Heart left ventricle (tissue), 16 donors: ENCODE results near the gene RIPK3. TPM values are rescaled to one million over a fixed set of nuclear protein-coding genes. Genes with fewer than 3 reads are reported as not detected.
A peak's percentile ranks its signal among the peaks of the same experiment; 100 is the strongest.

ENCODE experiments used
- ATAC-seq, 4 donors: fragments of 200-7000 bp; cut with Tn5 transposase; one replicate each; pipeline ENCODE4 v1.9.1; 2020 to 2022; ENCODE audit warnings: moderate library complexity in 4 of 4, mild to moderate bottlenecking in 3 of 4, moderate number of reproducible peaks in 1 of 4
- DNase-seq, 5 donors: peaks; one replicate each; pipeline ENCODE4 v3.0.0-alpha.2; 2020
- H3K27ac ChIP-seq, 12 donors: fragments of 200-600 bp; sonication (generic) in 4 of 12; one replicate each; pipeline versions ENCODE4 v1.5.0 to v1.8.0; 2016 to 2022; ENCODE audit warnings: mild to moderate bottlenecking in 2 of 12
- H3K27me3 ChIP-seq, 9 donors: fragments of 200-600 bp; sonication (generic) in 2 of 9; one replicate each; pipeline versions ENCODE4 v1.5.1 to v1.8.0; 2016 to 2022; ENCODE audit warnings: mild to moderate bottlenecking in 3 of 9
- H3K36me3 ChIP-seq, 9 donors: fragments of 200-600 bp; sonication (generic) in 2 of 9; one replicate each; pipeline versions ENCODE4 v1.5.0 to v1.8.0; 2018 to 2022; ENCODE audit warnings: mild to moderate bottlenecking in 2 of 9
- H3K4me1 ChIP-seq, 12 donors: fragments of 200-600 bp; sonication (generic) in 4 of 12; one replicate each; pipeline versions ENCODE4 v1.5.0 to v1.8.0; 2016 to 2022; ENCODE audit warnings: mild to moderate bottlenecking in 3 of 12
- H3K4me3 ChIP-seq, 12 donors: fragments of 200-600 bp; sonication (generic) in 4 of 12; one replicate each; pipeline versions ENCODE4 v1.5.0 to v1.8.0; 2017 to 2022; ENCODE audit warnings: mild to moderate bottlenecking in 9 of 12, moderate library complexity in 4 of 12
- H3K9me3 ChIP-seq, 12 donors: fragments of 200-600 bp; sonication (generic) in 4 of 12; one replicate each; pipeline versions ENCODE4 v1.5.0 to v1.8.0; 2016 to 2022; ENCODE audit warnings: mild to moderate bottlenecking in 1 of 12
- CTCF ChIP-seq, 12 donors: fragments of 200-600 bp; sonication (generic) in 4 of 12; IDR thresholded peaks; one replicate each; pipeline versions ENCODE4 v1.5.0 to v1.8.0; 2018 to 2022; ENCODE audit warnings: antibody characterized with exemption in 12 of 12, mild to moderate bottlenecking in 5 of 12
- POLR2A ChIP-seq, 2 donors: fragments of 450-650 bp; IDR thresholded peaks; one replicate each; pipeline ENCODE4 v1.6.1; 2017; ENCODE audit warnings: antibody characterized with exemption in 2 of 2, mild to moderate bottlenecking in 2 of 2, moderate library complexity in 2 of 2
- WGBS, 4 donors: extraction: QIAGEN DNeasy Blood & Tissue Kit in 2 of 4; methylation state at CpG; one replicate each; pipeline versions ENCODE4 v1.1.5 to v1.1.7; 2013 to 2018; 5-methylcytosine and 5-hydroxymethylcytosine counted together
- intact Hi-C, 10 donors: fragments of 100-400 bp; cut with DNase I; formaldehyde crosslinking; loops; one replicate each; pipeline versions ENCODE4 v1.11.1 to v1.14.2; 2022
- polyA plus RNA-seq, 2 donors: library from polyadenylated mRNA; stranded (reverse); fragments of 200-250 nt; gene quantifications; one replicate each; pipeline ENCODE4 v1.2.3, GENCODE V29; 2013
- total RNA-seq, 9 donors: library from RNA; depleted of rRNA in 2 of 9; stranded (reverse); fragments of >200 nt in 2 of 9; fragmentation: NEBNext Ultra II Directional in 3 of 9; extraction: Animal tissue kit (Norgen Biotek cat#: 25700) in 3 of 9; gene quantifications; one replicate each; pipeline versions ENCODE4 v1.1.0 to v1.2.4, GENCODE V29; 2016 to 2023
- donor health status: ischemic (EF 13 %, LVEDD 7.1; RV severe dilation, severe dysfunction).
- donor health status: healthy with polysubstance abuse.
- donor health status: DM: no; HTN: yes; CAD: no.
- donor health status: DM: no; HTN: no; CAD: no.
- donor health status: ischemic (EF 25% LVEDD 6.9; RV normal size, moderate dysfunction).
- donor health status: ischemic (EF 25% LVEDD 5.7; RV mildly dilated, moderate dysfunction).
- donor health status: healthy.
- donor health status: DM: yes; HTN: yes; CAD: no.
- donor health status: ischemic (EF 35%, LVEDD 5.7; RV mildly dilated, moderate dysfunction).
- donor health status: nonischemic (EF 11% LVEDD 7.7; RV severe dilation, severe dysfunction).
- donor health status: DM: yes; HTN: yes; CAD: no.
- donor health status: PGD.
- donor health status: ischemic (EF 29% LVEDD 5.4; RV normal size, mild dysfunction).
- donor health status: nonischemic (EF 23%, LVEDD 6.1; RV moderate dilation, normal function).

The RIPK3 gene
- total and polyA plus RNA-seq, 11 donors = 0.75 to 10.5 (median 3.0) TPM

GRCh38 chr14:24311837-24312615, 27.8 kb downstream of the RIPK3 start:
- DNase-seq = peak in 1 of 5 donors; percentile 29
- peaks cover 12 to 94% (median 59%) of the 10 kb centered on the region in 12 donors for H3K4me1 ChIP-seq
- H3K36me3 ChIP-seq = peaks cover 0 to 9% (median 3%) of the 10 kb centered on the region in 9 donors
- peak overlapping the region in 10 of 12 donors; percentile 53 to 81 (median 64) for H3K4me3 ChIP-seq
- intact Hi-C loops = loop anchor here in 1 of 10 donors (5.0 kb wide), 1 partner anchor 125 kb away; no protein-coding TSS in a partner anchor
- peaks cover 0 to 12% (median 0%) of the 10 kb centered on the region in 9 donors for H3K27me3 ChIP-seq
- H3K9me3 ChIP-seq = no peaks in the 10 kb centered on the region
- no peak for ATAC-seq
- TF ChIP-seq POLR2A (IDR thresholded peaks at IDR 0.05) = no peak
- no peak for TF ChIP-seq CTCF (IDR thresholded peaks at IDR 0.05)
- H3K27ac ChIP-seq = peak overlapping the region; percentile 74 to 92 (median 88)
- 85 to 98% (median 90%) methylated on average over 1 of the region's 1 CpG for WGBS, 4 donors

- 5 to 28% (median 10%) methylated on average over 31 to 99 of the region's 99 CpGs for WGBS, 4 donors
Observed at GRCh38 chr14:24310646-24311604, 28.9 kb downstream of the RIPK3 start, which contains the start of gene LTB4R. Gene LTB4R (plus strand): TSS chr14:24311502. CDS start chr14:24315652, 4,150 bp downstream.

GRCh38 chr14:24310265-24310645, 29.5 kb downstream of the RIPK3 start:
- Histone ChIP-seq H3K4me1 (peaks cover 9 to 77% (median 45%) of the 10 kb centered on the region in 12 donors), H3K9me3 (no peaks in the 10 kb centered on the region), H3K4me3 (peak overlapping the region; percentile 25 to 81 (median 63)), H3K27ac (peak overlapping the region; percentile 74 to 92 (median 88)), H3K36me3 (peaks cover 0 to 27% (median 21%) of the 10 kb centered on the region in 9 donors), H3K27me3 (no peaks in the 10 kb centered on the region)
- DNase-seq (no peak), ATAC-seq (no peak)
- 30 to 35% (median 32%) methylated on average over 4 to 5 of the region's 5 CpGs for WGBS, 4 donors
- intact Hi-C loops = loop anchor here in 1 of 10 donors (5.0 kb wide), 1 partner anchor 127 kb away; no protein-coding TSS in a partner anchor
- TF ChIP-seq POLR2A (IDR thresholded peaks at IDR 0.05) (no peak), CTCF (IDR thresholded peaks at IDR 0.05) (no peak)

More at GRCh38 chr14:24310646-24311604, 28.9 kb downstream of the RIPK3 start, which contains the start of gene LTB4R:
- DNase-seq = peak; percentile 78 to 91 (median 85)
- intact Hi-C loops = loop anchor here in 1 of 10 donors (5.0 kb wide), 1 partner anchor 126 kb away; no protein-coding TSS in a partner anchor
- H3K9me3 ChIP-seq = no peaks in the 10 kb centered on the region
- H3K4me3 ChIP-seq = peak within 1 kb of the TSS; percentile 25 to 81 (median 63)
- H3K36me3 ChIP-seq = peaks cover 0 to 20% (median 14%) of the 10 kb centered on the region in 9 donors
- peak; percentile 62 to 87 (median 82) for ATAC-seq
- H3K27me3 ChIP-seq = peaks cover 0 to 3% (median 0%) of the 10 kb centered on the region in 9 donors
- peak within 1 kb of the TSS; percentile 74 to 92 (median 88) for H3K27ac ChIP-seq
- H3K4me1 ChIP-seq = peaks cover 11 to 83% (median 48%) of the 10 kb centered on the region in 12 donors
- TF ChIP-seq CTCF (IDR thresholded peaks at IDR 0.05) (peak; percentile 10 to 63 (median 46)), POLR2A (IDR thresholded peaks at IDR 0.05) (peak in 1 of 2 donors; percentile 44)
